Glutamatergic neuron (in vitro differentiated cells): ENCODE results near the gene FRK. TPM values are rescaled to one million over a fixed set of nuclear protein-coding genes. Genes with fewer than 3 reads are reported as not detected.

Source experiments
- DNase-seq: peaks from one replicate; pipeline ENCODE4 v3.0.0; 2022
- H3K27ac Mint-ChIP-seq: one replicate; pipeline ENCODE4 v1.8.0; 2020; ENCODE audit warnings: mild to moderate bottlenecking, mixed read lengths, inconsistent platforms; ENCODE audit not compliant: unreplicated experiment
- H3K27me3 Mint-ChIP-seq: one replicate; pipeline ENCODE4 v1.8.0; 2020; ENCODE audit warnings: mild to moderate bottlenecking, moderate library complexity, mixed read lengths, inconsistent platforms; ENCODE audit not compliant: unreplicated experiment
- H3K36me3 Mint-ChIP-seq: one replicate; pipeline ENCODE4 v1.8.0; 2020; ENCODE audit warnings: mild to moderate bottlenecking, mixed read lengths, inconsistent platforms; ENCODE audit not compliant: unreplicated experiment
- H3K4me1 Mint-ChIP-seq: one replicate; pipeline ENCODE4 v1.8.0; 2020; ENCODE audit warnings: mild to moderate bottlenecking, low read depth, mixed read lengths, inconsistent platforms; ENCODE audit not compliant: unreplicated experiment
- H3K4me3 Mint-ChIP-seq: one replicate; pipeline ENCODE4 v1.8.0; 2020; ENCODE audit warnings: mild to moderate bottlenecking, mixed read lengths, inconsistent platforms; ENCODE audit not compliant: unreplicated experiment
- H3K9me3 Mint-ChIP-seq: one replicate; pipeline ENCODE4 v1.8.0; 2020; ENCODE audit warnings: mild to moderate bottlenecking, moderate library complexity, mixed read lengths, inconsistent platforms; ENCODE audit not compliant: unreplicated experiment
- total RNA-seq: library from RNA; stranded (reverse); fragmentation: NEBNext Ultra II Directional; extraction: Animal tissue kit (Norgen Biotek cat#: 25700); gene quantifications from one replicate; pipeline ENCODE4 v1.2.1, GENCODE V29; 2021; ENCODE audit not compliant: unreplicated experiment
- TF ChIP-seq, protein P1 (sequence below): fragments of 200-600 bp; sonication (generic); IDR thresholded peaks from one replicate; pipeline ENCODE4 v1.5.0; 2021; ENCODE audit not compliant: partially characterized antibody, unreplicated experiment

FRK gene
- total RNA-seq, 1 donor from 2014 or later: 0.37 TPM

GRCh38 chr6:116012471-116012949, 48.2 kb downstream of the FRK start:
- H3K36me3 Mint-ChIP-seq: no peaks in the 10 kb centered on the region
- H3K27ac Mint-ChIP-seq: no peak overlapping the region
- H3K9me3 Mint-ChIP-seq: no peaks in the 10 kb centered on the region
- DNase-seq: no peak
- H3K27me3 Mint-ChIP-seq: peaks cover 2% of the 10 kb centered on the region
- no peak overlapping the region for H3K4me3 Mint-ChIP-seq
- peaks cover 33% of the 10 kb centered on the region for H3K4me1 Mint-ChIP-seq
- TF ChIP-seq, protein P1, sequence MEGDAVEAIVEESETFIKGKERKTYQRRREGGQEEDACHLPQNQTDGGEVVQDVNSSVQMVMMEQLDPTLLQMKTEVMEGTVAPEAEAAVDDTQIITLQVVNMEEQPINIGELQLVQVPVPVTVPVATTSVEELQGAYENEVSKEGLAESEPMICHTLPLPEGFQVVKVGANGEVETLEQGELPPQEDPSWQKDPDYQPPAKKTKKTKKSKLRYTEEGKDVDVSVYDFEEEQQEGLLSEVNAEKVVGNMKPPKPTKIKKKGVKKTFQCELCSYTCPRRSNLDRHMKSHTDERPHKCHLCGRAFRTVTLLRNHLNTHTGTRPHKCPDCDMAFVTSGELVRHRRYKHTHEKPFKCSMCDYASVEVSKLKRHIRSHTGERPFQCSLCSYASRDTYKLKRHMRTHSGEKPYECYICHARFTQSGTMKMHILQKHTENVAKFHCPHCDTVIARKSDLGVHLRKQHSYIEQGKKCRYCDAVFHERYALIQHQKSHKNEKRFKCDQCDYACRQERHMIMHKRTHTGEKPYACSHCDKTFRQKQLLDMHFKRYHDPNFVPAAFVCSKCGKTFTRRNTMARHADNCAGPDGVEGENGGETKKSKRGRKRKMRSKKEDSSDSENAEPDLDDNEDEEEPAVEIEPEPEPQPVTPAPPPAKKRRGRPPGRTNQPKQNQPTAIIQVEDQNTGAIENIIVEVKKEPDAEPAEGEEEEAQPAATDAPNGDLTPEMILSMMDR: no peak

DNA sequence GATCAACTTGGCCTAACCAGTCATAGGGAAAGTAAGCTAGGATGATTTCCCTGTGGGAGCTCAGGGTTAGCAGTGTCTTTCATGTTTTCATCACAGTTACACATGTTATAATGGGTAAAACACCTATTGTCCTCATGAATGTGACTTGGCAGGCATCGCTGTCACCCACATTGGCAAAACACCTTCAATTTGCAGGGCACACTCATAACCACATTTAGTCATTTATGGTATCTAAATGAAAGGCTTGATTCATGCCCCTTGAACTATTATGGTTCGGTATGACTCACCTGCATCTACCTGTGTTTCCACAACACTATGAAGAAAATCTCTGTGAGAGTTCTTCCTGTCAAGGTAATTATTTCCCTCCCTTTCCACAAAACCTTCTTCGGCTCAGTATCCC, 49.2 kb downstream of the FRK start:
- Mint-ChIP-seq H3K4me1 (peaks cover 24% of the 10 kb centered on the region), H3K36me3 (no peaks in the 10 kb centered on the region), H3K4me3 (no peak overlapping the region), H3K9me3 (no peaks in the 10 kb centered on the region), H3K27ac (peak overlapping the region; percentile 14), H3K27me3 (peaks cover under 1% of the 10 kb centered on the region)
- no peak for DNase-seq
- TF ChIP-seq, protein P1: no peak

DNA sequence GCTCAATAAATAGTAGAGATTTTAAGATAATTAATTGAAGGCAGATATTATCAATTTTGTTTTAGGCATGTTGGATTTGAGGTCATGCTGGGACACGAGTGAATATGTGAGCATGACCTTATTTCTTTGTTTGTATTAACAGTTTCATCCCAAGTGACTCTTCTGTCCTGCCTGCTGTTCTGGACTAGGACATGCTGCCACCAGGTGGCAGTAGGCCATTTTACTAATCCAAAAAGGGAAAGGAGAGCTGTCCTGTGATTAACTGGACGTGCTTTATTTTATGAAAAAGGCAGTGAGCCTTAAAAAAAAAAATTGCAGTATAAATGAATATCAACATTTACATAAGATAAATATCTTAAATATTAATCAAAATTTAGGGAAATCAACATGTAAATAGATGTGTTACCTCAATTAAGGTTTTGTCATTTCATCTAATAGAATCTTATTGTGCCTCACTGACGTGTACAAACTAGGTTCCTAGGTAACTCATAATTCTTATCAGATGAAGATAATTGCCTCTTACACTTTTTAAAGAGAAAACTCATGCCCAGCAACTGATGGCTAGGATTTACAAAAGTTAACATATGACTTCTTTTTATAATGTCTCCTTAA, 49.8 kb downstream of the FRK start:
- Mint-ChIP-seq H3K27ac (peak overlapping the region; percentile 79), H3K27me3 (no peaks in the 10 kb centered on the region), H3K4me1 (peaks cover 24% of the 10 kb centered on the region), H3K4me3 (no peak overlapping the region), H3K9me3 (no peaks in the 10 kb centered on the region), H3K36me3 (no peaks in the 10 kb centered on the region)
- TF ChIP-seq, protein P1: peak; percentile 81
- DNase-seq: peak; percentile 77

GRCh38 chr6:116010386-116010785, 50.3 kb downstream of the FRK start:
- Mint-ChIP-seq H3K4me1 (peaks cover 21% of the 10 kb centered on the region), H3K27ac (peak overlapping the region; percentile 79), H3K27me3 (no peaks in the 10 kb centered on the region), H3K9me3 (no peaks in the 10 kb centered on the region), H3K36me3 (no peaks in the 10 kb centered on the region), H3K4me3 (no peak overlapping the region)
- DNase-seq: no peak
- TF ChIP-seq, protein P1: no peak

- H3K4me1 Mint-ChIP-seq: peaks cover 21% of the 10 kb centered on the region
- no peaks in the 10 kb centered on the region for H3K9me3 Mint-ChIP-seq
- TF ChIP-seq, protein P1: no peak
- H3K27ac Mint-ChIP-seq: peak overlapping the region; percentile 16
- DNase-seq: no peak
- no peak overlapping the region for H3K4me3 Mint-ChIP-seq
- H3K27me3 Mint-ChIP-seq: no peaks in the 10 kb centered on the region
- H3K36me3 Mint-ChIP-seq: no peaks in the 10 kb centered on the region
These were observed 52.0 kb downstream of the FRK start for GRCh38 chr6:116008470-116009243.
